GM23338 (cell line): ENCODE data around the gene IL6R. TPM values are rescaled to one million over a fixed set of nuclear protein-coding genes. Genes with fewer than 3 reads are reported as not detected.

ENCODE experiments used
- ATAC-seq: fragments of 200-7000 bp; cut with Tn5 transposase; 3 replicates; pipeline ENCODE4 v1.9.1; 2020
- DNase-seq: peaks from one replicate; pipeline ENCODE4 v3.0.0-alpha.2; 2015; ENCODE audit warnings: low spot score
- H2AFZ ChIP-seq: fragments of 200-600 bp; sonication (generic); 2 replicates; pipeline ENCODE4 v1.8.0; 2016; ENCODE audit warnings: antibody characterized with exemption, mild to moderate bottlenecking, moderate library complexity
- H3F3A ChIP-seq: fragments of 200-600 bp; sonication (generic); replicated peaks from 2 replicates; pipeline ENCODE4 v1.8.0; 2017; ENCODE audit warnings: antibody characterized with exemption, mixed run types, low read depth
- H3K27ac ChIP-seq: fragments of 200-600 bp; sonication (generic); 2 replicates; pipeline ENCODE4 v1.6.1; 2016; ENCODE audit warnings: low read depth
- H3K27me3 ChIP-seq: fragments of 200-600 bp; sonication (generic); 2 replicates; pipeline ENCODE4 v1.8.0; 2016; ENCODE audit warnings: mild to moderate bottlenecking, mixed run types, moderate library complexity; ENCODE audit not compliant: insufficient read depth
- H3K36me3 ChIP-seq: fragments of 200-600 bp; sonication (generic); 2 replicates; pipeline ENCODE4 v1.8.0; 2016; ENCODE audit warnings: mild to moderate bottlenecking; ENCODE audit not compliant: insufficient read depth
- H3K4me1 ChIP-seq: fragments of 200-600 bp; sonication (generic); 2 replicates; pipeline ENCODE4 v1.8.0; 2016; ENCODE audit warnings: mild to moderate bottlenecking, moderate library complexity; ENCODE audit not compliant: insufficient read depth
- H3K4me2 ChIP-seq: fragments of 200-600 bp; sonication (generic); 2 replicates; pipeline ENCODE4 v1.7.1; 2017; ENCODE audit warnings: mixed run types
- H3K4me3 ChIP-seq: fragments of 200-600 bp; sonication (generic); 2 replicates; pipeline ENCODE4 v1.6.1; 2016; ENCODE audit warnings: mixed run types
- H3K79me2 ChIP-seq: fragments of 200-600 bp; sonication (generic); replicated peaks from 2 replicates; pipeline ENCODE4 v1.8.0; 2017; ENCODE audit warnings: mild to moderate bottlenecking; ENCODE audit not compliant: insufficient read depth
- H3K9me2 ChIP-seq: fragments of 200-600 bp; sonication (generic); 2 replicates; pipeline ENCODE4 v1.8.0; 2017; ENCODE audit not compliant: insufficient read depth
- H4K20me1 ChIP-seq: fragments of 200-600 bp; sonication (generic); replicated peaks from 2 replicates; pipeline ENCODE4 v1.8.0; 2017; ENCODE audit warnings: mild to moderate bottlenecking; ENCODE audit not compliant: insufficient read depth
- H3K27ac Mint-ChIP-seq: 2 replicates; pipeline ENCODE4 v1.8.0; 2020; ENCODE audit warnings: inconsistent platforms, mild to moderate bottlenecking, moderate library complexity, mixed read lengths
- H3K27me3 Mint-ChIP-seq: 3 replicates; pipeline ENCODE4 v1.8.0; 2022; ENCODE audit warnings: low read depth, mild to moderate bottlenecking, moderate library complexity, mixed read lengths, inconsistent platforms; ENCODE audit not compliant: insufficient read depth, poor library complexity
- H3K36me3 Mint-ChIP-seq: 3 replicates; pipeline ENCODE4 v1.8.0; 2021; ENCODE audit warnings: low read depth, mild to moderate bottlenecking, inconsistent platforms, moderate library complexity, mixed read lengths
- H3K4me1 Mint-ChIP-seq: 3 replicates; pipeline ENCODE4 v1.8.0; 2020; ENCODE audit warnings: mild to moderate bottlenecking, inconsistent platforms, mixed read lengths
- H3K4me3 Mint-ChIP-seq: 3 replicates; pipeline ENCODE4 v1.8.0; 2021; ENCODE audit warnings: moderate library complexity, mild to moderate bottlenecking, inconsistent platforms, mixed read lengths
- H3K9me3 Mint-ChIP-seq: 3 replicates; pipeline ENCODE4 v1.8.0; 2020; ENCODE audit warnings: moderate library complexity, mild to moderate bottlenecking, inconsistent platforms, mixed read lengths
- CREB1 ChIP-seq: fragments of 250-450 bp; sonication (Bioruptor Pico); IDR thresholded peaks from 2 replicates; pipeline ENCODE4 v1.5.0; 2020; ENCODE audit warnings: low read depth, mild to moderate bottlenecking, moderate library complexity
- EZH2 ChIP-seq: fragments of 200-600 bp; sonication (generic); IDR thresholded peaks from one replicate; pipeline ENCODE4 v1.8.0; 2017; ENCODE audit warnings: antibody characterized with exemption, mild to moderate bottlenecking, low read depth; ENCODE audit not compliant: unreplicated experiment
- EZH2phosphoT487 ChIP-seq: fragments of 200-600 bp; sonication (generic); IDR thresholded peaks from one replicate; pipeline ENCODE4 v1.8.1; 2018; ENCODE audit warnings: antibody characterized with exemption; ENCODE audit not compliant: unreplicated experiment
- ZNF114 ChIP-seq: fragments of 250-450 bp; sonication (Bioruptor Pico); IDR thresholded peaks from 2 replicates; pipeline ENCODE4 v1.5.0; 2020; ENCODE audit warnings: mild to moderate bottlenecking, moderate library complexity
- polyA plus RNA-seq: library from polyadenylated mRNA; unstranded; fragments of >200 nt; fragmentation: Nextera tagmentation; extraction: Ambion mirVana; gene quantifications from 2 replicates; pipeline ENCODE4 v1.2.1, GENCODE V29; 2016
- total RNA-seq: library from RNA; depleted of rRNA; stranded (reverse); fragments of >200 nt; shearing (Covaris generic); gene quantifications from 2 replicates; pipeline ENCODE4 v1.2.3, GENCODE V29; 2014
- TF ChIP-seq, protein P1 (sequence below): fragments of 250-450 bp; sonication (Bioruptor Pico); IDR thresholded peaks from 2 replicates; pipeline ENCODE4 v1.5.0; 2020; ENCODE audit warnings: mild to moderate bottlenecking, moderate library complexity
- TF ChIP-seq, protein P2 (sequence below): IDR thresholded peaks from 2 replicates; pipeline ENCODE4 v1.6.1; 2016; ENCODE audit warnings: antibody characterized with exemption

Gene IL6R
- total and polyA plus RNA-seq, 2 experiments from 2014 or later = 1.0 to 13.8 TPM

DNA sequence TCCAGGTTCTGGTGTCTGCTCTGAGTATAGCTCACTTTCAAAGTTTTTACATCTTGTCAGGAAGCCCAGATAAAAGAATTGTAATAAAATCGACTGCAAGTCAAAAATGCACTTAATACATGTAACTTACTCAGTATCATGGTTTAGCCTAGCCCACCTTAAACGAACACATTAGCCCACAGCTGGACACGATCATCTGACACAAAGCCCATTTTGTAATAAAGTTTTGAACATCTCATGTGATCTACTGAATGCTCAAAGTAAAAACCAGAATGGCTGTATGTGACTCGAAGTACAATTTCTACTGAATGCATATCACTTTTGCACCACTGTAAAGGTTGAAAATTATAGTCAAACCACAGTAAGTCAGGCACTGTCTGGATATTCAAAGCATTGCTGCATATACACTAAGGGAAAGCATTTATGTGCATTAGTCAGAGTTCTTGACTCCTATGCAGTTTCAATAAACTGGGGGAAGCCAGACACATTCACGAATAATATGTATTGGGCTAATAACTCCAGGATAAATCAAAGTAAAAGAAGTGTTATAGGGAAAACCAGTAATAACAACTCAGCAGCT is 84.6 kb downstream of the IL6R start:
- no peak overlapping the region for H3K27ac Mint-ChIP-seq
- H3K27me3 Mint-ChIP-seq = peaks cover 12% of the 10 kb centered on the region
- Histone ChIP-seq H3F3A (no peaks in the 10 kb centered on the region), H3K4me3 (no peak overlapping the region), H3K27me3 (no peaks in the 10 kb centered on the region), H3K36me3 (no peaks in the 10 kb centered on the region), H3K79me2 (no peaks in the 10 kb centered on the region), H4K20me1 (no peaks in the 10 kb centered on the region), H2AFZ (no peak overlapping the region), H3K4me1 (peaks cover 16% of the 10 kb centered on the region), H3K27ac (no peak overlapping the region), H3K9me2 (peaks cover 9% of the 10 kb centered on the region; the same call in 1 of the 2 replicates), H3K4me2 (no peak overlapping the region)
- H3K36me3 Mint-ChIP-seq = no peaks in the 10 kb centered on the region
- H3K4me1 Mint-ChIP-seq = peaks cover 15% of the 10 kb centered on the region
- TF ChIP-seq, protein P1, sequence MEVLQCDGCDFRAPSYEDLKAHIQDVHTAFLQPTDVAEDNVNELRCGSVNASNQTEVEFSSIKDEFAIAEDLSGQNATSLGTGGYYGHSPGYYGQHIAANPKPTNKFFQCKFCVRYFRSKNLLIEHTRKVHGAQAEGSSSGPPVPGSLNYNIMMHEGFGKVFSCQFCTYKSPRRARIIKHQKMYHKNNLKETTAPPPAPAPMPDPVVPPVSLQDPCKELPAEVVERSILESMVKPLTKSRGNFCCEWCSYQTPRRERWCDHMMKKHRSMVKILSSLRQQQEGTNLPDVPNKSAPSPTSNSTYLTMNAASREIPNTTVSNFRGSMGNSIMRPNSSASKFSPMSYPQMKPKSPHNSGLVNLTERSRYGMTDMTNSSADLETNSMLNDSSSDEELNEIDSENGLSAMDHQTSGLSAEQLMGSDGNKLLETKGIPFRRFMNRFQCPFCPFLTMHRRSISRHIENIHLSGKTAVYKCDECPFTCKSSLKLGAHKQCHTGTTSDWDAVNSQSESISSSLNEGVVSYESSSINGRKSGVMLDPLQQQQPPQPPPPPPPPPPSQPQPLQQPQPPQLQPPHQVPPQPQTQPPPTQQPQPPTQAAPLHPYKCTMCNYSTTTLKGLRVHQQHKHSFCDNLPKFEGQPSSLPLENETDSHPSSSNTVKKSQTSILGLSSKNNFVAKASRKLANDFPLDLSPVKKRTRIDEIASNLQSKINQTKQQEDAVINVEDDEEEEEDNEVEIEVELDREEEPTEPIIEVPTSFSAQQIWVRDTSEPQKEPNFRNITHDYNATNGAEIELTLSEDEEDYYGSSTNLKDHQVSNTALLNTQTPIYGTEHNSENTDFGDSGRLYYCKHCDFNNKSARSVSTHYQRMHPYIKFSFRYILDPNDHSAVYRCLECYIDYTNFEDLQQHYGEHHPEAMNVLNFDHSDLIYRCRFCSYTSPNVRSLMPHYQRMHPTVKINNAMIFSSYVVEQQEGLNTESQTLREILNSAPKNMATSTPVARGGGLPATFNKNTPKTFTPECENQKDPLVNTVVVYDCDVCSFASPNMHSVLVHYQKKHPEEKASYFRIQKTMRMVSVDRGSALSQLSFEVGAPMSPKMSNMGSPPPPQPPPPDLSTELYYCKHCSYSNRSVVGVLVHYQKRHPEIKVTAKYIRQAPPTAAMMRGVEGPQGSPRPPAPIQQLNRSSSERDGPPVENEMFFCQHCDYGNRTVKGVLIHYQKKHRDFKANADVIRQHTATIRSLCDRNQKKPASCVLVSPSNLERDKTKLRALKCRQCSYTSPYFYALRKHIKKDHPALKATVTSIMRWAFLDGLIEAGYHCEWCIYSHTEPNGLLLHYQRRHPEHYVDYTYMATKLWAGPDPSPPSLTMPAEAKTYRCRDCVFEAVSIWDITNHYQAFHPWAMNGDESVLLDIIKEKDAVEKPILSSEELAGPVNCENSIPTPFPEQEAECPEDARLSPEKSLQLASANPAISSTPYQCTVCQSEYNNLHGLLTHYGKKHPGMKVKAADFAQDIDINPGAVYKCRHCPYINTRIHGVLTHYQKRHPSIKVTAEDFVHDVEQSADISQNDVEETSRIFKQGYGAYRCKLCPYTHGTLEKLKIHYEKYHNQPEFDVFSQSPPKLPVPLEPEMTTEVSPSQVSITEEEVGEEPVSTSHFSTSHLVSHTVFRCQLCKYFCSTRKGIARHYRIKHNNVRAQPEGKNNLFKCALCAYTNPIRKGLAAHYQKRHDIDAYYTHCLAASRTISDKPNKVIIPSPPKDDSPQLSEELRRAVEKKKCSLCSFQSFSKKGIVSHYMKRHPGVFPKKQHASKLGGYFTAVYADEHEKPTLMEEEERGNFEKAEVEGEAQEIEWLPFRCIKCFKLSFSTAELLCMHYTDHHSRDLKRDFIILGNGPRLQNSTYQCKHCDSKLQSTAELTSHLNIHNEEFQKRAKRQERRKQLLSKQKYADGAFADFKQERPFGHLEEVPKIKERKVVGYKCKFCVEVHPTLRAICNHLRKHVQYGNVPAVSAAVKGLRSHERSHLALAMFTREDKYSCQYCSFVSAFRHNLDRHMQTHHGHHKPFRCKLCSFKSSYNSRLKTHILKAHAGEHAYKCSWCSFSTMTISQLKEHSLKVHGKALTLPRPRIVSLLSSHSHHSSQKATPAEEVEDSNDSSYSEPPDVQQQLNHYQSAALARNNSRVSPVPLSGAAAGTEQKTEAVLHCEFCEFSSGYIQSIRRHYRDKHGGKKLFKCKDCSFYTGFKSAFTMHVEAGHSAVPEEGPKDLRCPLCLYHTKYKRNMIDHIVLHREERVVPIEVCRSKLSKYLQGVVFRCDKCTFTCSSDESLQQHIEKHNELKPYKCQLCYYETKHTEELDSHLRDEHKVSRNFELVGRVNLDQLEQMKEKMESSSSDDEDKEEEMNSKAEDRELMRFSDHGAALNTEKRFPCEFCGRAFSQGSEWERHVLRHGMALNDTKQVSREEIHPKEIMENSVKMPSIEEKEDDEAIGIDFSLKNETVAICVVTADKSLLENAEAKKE (CRISPR knock-in tag) = no peak
- TF ChIP-seq ZNF114 (CRISPR knock-in tag) (no peak), EZH2 (no peak), EZH2phosphoT487 (no peak), CREB1 (CRISPR knock-in tag) (no peak)
- TF ChIP-seq, protein P2, sequence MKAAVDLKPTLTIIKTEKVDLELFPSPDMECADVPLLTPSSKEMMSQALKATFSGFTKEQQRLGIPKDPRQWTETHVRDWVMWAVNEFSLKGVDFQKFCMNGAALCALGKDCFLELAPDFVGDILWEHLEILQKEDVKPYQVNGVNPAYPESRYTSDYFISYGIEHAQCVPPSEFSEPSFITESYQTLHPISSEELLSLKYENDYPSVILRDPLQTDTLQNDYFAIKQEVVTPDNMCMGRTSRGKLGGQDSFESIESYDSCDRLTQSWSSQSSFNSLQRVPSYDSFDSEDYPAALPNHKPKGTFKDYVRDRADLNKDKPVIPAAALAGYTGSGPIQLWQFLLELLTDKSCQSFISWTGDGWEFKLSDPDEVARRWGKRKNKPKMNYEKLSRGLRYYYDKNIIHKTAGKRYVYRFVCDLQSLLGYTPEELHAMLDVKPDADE = no peak
- DNase-seq (no peak), ATAC-seq (no peak)
- H3K4me3 Mint-ChIP-seq = no peak overlapping the region
- no peaks in the 10 kb centered on the region for H3K9me3 Mint-ChIP-seq
